Left colon (tissue), 2 donors: ENCODE results near the gene VPS36. TPM values are rescaled to one million over a fixed set of nuclear protein-coding genes. Genes with fewer than 3 reads are reported as not detected.
"Not testable (repeated sequence)": the region's sequence is repeated elsewhere in the genome, so short reads cannot be mapped to it uniquely, and the experiment has no call there.

Experiments
- ATAC-seq: fragments of 200-7000 bp; cut with Tn5 transposase; one replicate; pipeline ENCODE4 v1.9.1; 2020; ENCODE audit warnings: mild to moderate bottlenecking, moderate library complexity
- DNase-seq, 2 donors: peaks; one replicate each; pipeline ENCODE4 v3.0.0-alpha.2; 2020
- intact Hi-C, 2 donors: fragments of 100-400 bp; cut with DNase I in 1 of 2; cut with micrococcal nuclease in 1 of 2; formaldehyde crosslinking; loops; one replicate each; pipeline versions ENCODE4 v1.11.2 to v1.14.0; 2022; cut with DNase I, micrococcal nuclease
- total RNA-seq, 2 donors: library from RNA; stranded (reverse); fragmentation: NEBNext Ultra II Directional; extraction: Animal tissue kit (Norgen Biotek cat#: 25700); gene quantifications; one replicate each; pipeline ENCODE4 v1.2.1, GENCODE V29; 2021
- donor health status: DM: no; HTN: no; CAD: no.
- donor health status: DM: yes; HTN: yes; CAD: no.

Gene VPS36
- total RNA-seq, 2 donors from 2014 or later, result 53.0 to 61.4 TPM

- intact Hi-C loops, result no loop called here
- ATAC-seq (no peak), DNase-seq (no peak)
These were observed 54.7 kb downstream of the VPS36 start for GRCh38 chr13:52395704-52396103.

GRCh38 chr13:52394586-52394985, 55.8 kb downstream of the VPS36 start:
- intact Hi-C loops, result no loop called here
- no peak for ATAC-seq
- DNase-seq, result no peak

GRCh38 chr13:52393572-52394357, 56.7 kb downstream of the VPS36 start:
- ATAC-seq (no peak), DNase-seq (no peak)
- intact Hi-C loops, result no loop called here

- ATAC-seq, result no peak
- intact Hi-C loops, result no loop called here
- no peak for DNase-seq
These were observed 62.7 kb downstream of the VPS36 start for GRCh38 chr13:52387721-52388120.

- DNase-seq (no peak), ATAC-seq (no peak)
- intact Hi-C loops, result no loop called here
These were observed 64.6 kb downstream of the VPS36 start for GRCh38 chr13:52385870-52386269.

- no peak for DNase-seq
- intact Hi-C loops, result no loop called here
These were observed 67.1 kb downstream of the VPS36 start for GRCh38 chr13:52383366-52383765.

GRCh38 chr13:52378312-52378711, 72.1 kb downstream of the VPS36 start:
- intact Hi-C loops, result no loop called here
- DNase-seq, result no peak
- no peak for ATAC-seq

More at GRCh38 chr13:52383366-52383765, 67.1 kb downstream of the VPS36 start:
- no peak for ATAC-seq

- ATAC-seq (no peak), DNase-seq (no peak)
- intact Hi-C loops, result no loop called here
These were observed 72.5 kb downstream of the VPS36 start for GRCh38 chr13:52377898-52378297.

- no peak for DNase-seq
- intact Hi-C loops, result no loop called here
- ATAC-seq, result no peak
These were observed 75.5 kb downstream of the VPS36 start for GRCh38 chr13:52374873-52375411.

- intact Hi-C loops, result no loop called here
- ATAC-seq, result no peak
- no peak for DNase-seq
These were observed 76.0 kb downstream of the VPS36 start for GRCh38 chr13:52374389-52374788.

GRCh38 chr13:52373277-52373676, 77.2 kb downstream of the VPS36 start:
- ATAC-seq, DNase-seq, intact Hi-C loops: not testable (repeated sequence)

GRCh38 chr13:52371736-52372247, 78.6 kb downstream of the VPS36 start:
- intact Hi-C loops, result no loop called here
- no peak for ATAC-seq

GRCh38 chr13:52366291-52366690, 84.1 kb downstream of the VPS36 start:
- intact Hi-C loops, result no loop called here
- DNase-seq (no peak), ATAC-seq (no peak)

More at GRCh38 chr13:52371736-52372247, 78.6 kb downstream of the VPS36 start:
- DNase-seq, result no peak

Other genes starting within 250 kb of the VPS36 start
- gene THSD1, start 44.5 kb downstream of the VPS36 start, total RNA-seq, result 1 to 10 TPM; 1.2 TPM
- gene CKAP2, start 4.8 kb upstream of the VPS36 start, total RNA-seq, result 10 to 100 TPM in 1 of 2 donors, 1 to 10 TPM in 1; 7.2 to 14.5 TPM
- gene HNRNPA1L2, start 191.8 kb upstream of the VPS36 start, total RNA-seq, result 1 to 10 TPM; 2.6 to 3.3 TPM
- gene SUGT1, start 202.2 kb upstream of the VPS36 start, total RNA-seq, result 10 to 100 TPM; 39.8 to 41.6 TPM